AG09309 (cell line): Measurements from ENCODE around the gene ADAMTS8.

ENCODE experiments used
- DNase-seq: peaks from one replicate; pipeline ENCODE4 v3.0.0-alpha.2; 2010; ENCODE audit warnings: low read depth
- H3K4me3 ChIP-seq: 2 replicates; pipeline ENCODE4 v1.5.1; 2011; ENCODE audit warnings: mild to moderate bottlenecking, low read depth, low read length, moderate library complexity; ENCODE audit not compliant: control insufficient read depth
- CTCF ChIP-seq: IDR thresholded peaks from 2 replicates; pipeline ENCODE4 v1.5.1; 2011; ENCODE audit warnings: mild to moderate bottlenecking, low read depth, low read length, inconsistent platforms; ENCODE audit not compliant: insufficient read depth, control insufficient read depth; ENCODE audit errors: missing control alignments

Gene ADAMTS8

GRCh38 chr11:130431331-130431773 lies 2.9 kb upstream of the ADAMTS8 start:
- H3K4me3 ChIP-seq: no peak overlapping the region; the same call in 1 of the 2 replicates
- DNase-seq: no peak
- peak; percentile 84 for TF ChIP-seq CTCF

GRCh38 chr11:130429983-130430382 lies 1.6 kb upstream of the ADAMTS8 start:
- H3K4me3 ChIP-seq: no peak overlapping the region
- no peak for TF ChIP-seq CTCF
- no peak for DNase-seq

DNA sequence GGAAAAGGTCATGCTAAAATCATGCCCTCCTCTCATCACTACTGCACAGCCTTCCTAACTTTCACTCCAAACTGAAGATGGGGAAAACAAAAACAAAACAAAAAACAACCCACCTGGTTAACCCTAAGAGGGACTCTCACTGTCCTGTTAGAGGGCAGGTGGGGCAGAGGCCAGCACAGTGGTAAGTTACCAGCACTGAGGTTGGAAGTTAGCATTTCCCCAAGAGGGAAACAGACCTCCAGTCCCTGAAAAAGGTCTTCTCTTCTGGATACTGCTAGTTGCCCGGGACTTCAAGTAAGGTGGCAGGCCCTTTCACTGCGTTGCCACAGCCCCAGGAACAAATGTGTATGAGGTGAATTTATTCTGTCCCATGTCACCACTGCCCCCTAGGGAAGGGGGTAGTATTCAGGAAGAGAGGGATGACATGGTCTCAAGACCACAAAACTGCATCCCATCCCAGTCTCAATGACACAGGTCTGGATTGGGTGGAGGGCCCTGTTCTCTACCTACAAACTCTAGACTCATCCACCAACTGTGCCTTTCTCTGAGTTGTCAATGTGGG lies 792 bp upstream of the ADAMTS8 start:
- no peak overlapping the region for H3K4me3 ChIP-seq
- TF ChIP-seq CTCF: no peak
- DNase-seq: no peak

- no peak overlapping the region for H3K4me3 ChIP-seq
- TF ChIP-seq CTCF: peak; percentile 23
- no peak for DNase-seq
Observed at GRCh38 chr11:130427581-130428315, 661 bp downstream of the ADAMTS8 start.

DNA sequence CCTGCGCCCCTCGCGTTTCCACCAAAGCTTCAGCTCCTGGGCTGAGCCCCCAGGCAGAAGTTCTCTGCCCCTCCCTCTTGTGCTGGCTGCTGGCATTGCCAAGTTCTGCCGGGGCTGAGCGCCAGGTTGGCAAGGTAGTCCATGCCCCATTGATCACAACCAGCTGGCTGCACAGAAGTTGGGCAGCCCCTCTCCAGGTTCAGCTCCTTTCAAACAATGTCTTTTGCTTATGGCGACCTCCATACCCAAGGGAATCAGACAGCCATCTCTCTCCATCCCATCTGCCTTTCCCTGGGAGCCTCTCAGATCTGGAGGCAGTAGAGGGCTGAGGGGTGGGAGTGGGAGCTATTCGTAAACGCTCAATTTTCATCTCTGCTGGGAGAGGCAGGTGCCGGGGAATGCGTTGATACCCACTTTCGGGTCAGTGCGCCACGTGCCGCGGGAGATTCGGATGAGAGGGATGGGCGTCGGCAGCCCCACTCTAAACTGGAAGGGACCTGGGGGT lies 1.5 kb downstream of the ADAMTS8 start:
- H3K4me3 ChIP-seq: no peak overlapping the region
- TF ChIP-seq CTCF: no peak
- no peak for DNase-seq

GRCh38 chr11:130426223-130426836 lies 2.1 kb downstream of the ADAMTS8 start:
- no peak for TF ChIP-seq CTCF
- H3K4me3 ChIP-seq: no peak overlapping the region
- DNase-seq: no peak
